ENCODE data around the gene GABRP.
"Not testable (repeated sequence)": the region's sequence is repeated elsewhere in the genome, so short reads cannot be mapped to it uniquely, and the experiment has no call there.

GRCh38 chr5:170762298-170762697, 21.2 kb upstream of the GABRP start:
- TF ChIP-seq CTCF (optimal IDR thresholded peaks at IDR 0.05 in 1 of 3, IDR thresholded peaks at IDR 0.05 in 1 of 3, conservative IDR thresholded peaks at IDR 0.05 in 1 of 3; ENCODE audit: extremely low read depth in 1 of 3, insufficient read depth in 2 of 3, low read length in 3 of 3); EZH2 (IDR thresholded peaks at IDR 0.05; ENCODE audit: low read length): not testable (repeated sequence)
